Ishikawa (cell line): ENCODE results near the gene PGBD5.

Source experiments
- CEBPB ChIP-seq: IDR thresholded peaks from 2 replicates; pipeline ENCODE4 v1.6.1; 2012
- CREB1 ChIP-seq: IDR thresholded peaks from 2 replicates; pipeline ENCODE4 v1.6.1; 2012; ENCODE audit warnings: low read depth
- EGR1 ChIP-seq: IDR thresholded peaks from 2 replicates; pipeline ENCODE4 v1.6.1; 2012
- EP300 ChIP-seq: IDR thresholded peaks from 2 replicates; pipeline ENCODE4 v1.6.1; 2012; ENCODE audit warnings: borderline replicate concordance
- FOXM1 ChIP-seq: IDR thresholded peaks from 2 replicates; pipeline ENCODE4 v1.6.1; 2012; ENCODE audit warnings: low read depth, borderline replicate concordance
- MAX ChIP-seq: IDR thresholded peaks from 2 replicates; pipeline ENCODE4 v1.6.1; 2012
- NFIC ChIP-seq: IDR thresholded peaks from 2 replicates; pipeline ENCODE4 v1.6.1; 2012
- RAD21 ChIP-seq: IDR thresholded peaks from 2 replicates; pipeline ENCODE4 v1.6.1; 2012; ENCODE audit warnings: low read depth
- REST ChIP-seq: IDR thresholded peaks from 2 replicates; pipeline ENCODE4 v1.6.1; 2012; ENCODE audit warnings: low read depth, mild to moderate bottlenecking
- TAF1 ChIP-seq: IDR thresholded peaks from 2 replicates; pipeline ENCODE4 v1.6.1; 2012; ENCODE audit warnings: low read depth, mild to moderate bottlenecking
- TCF12 ChIP-seq: IDR thresholded peaks from 2 replicates; pipeline ENCODE4 v1.6.1; 2012; ENCODE audit warnings: low read depth
- TEAD4 ChIP-seq: IDR thresholded peaks from 2 replicates; pipeline ENCODE4 v1.6.1; 2012
- USF1 ChIP-seq: IDR thresholded peaks from 2 replicates; pipeline ENCODE4 v1.6.1; 2012
- YY1 ChIP-seq: IDR thresholded peaks from 2 replicates; pipeline ENCODE4 v1.6.1; 2012; ENCODE audit warnings: low read depth
- ZBTB7A ChIP-seq: IDR thresholded peaks from 2 replicates; pipeline ENCODE4 v1.6.1; 2012; ENCODE audit warnings: low read depth

Gene PGBD5

GRCh38 chr1:230280906-230281413 is 145.2 kb downstream of the PGBD5 start:
- TF ChIP-seq TEAD4 = no peak
- no peak for TF ChIP-seq TAF1
- no peak for TF ChIP-seq ZBTB7A
- TF ChIP-seq RAD21 = no peak
- no peak for TF ChIP-seq CEBPB
- no peak for TF ChIP-seq REST
- TF ChIP-seq YY1 = no peak
- no peak for TF ChIP-seq TCF12

- TF ChIP-seq USF1 (no peak), EGR1 (no peak), REST (no peak), CEBPB (no peak), TAF1 (no peak), YY1 (no peak), FOXM1 (no peak), RAD21 (no peak), MAX (no peak), TCF12 (no peak), CREB1 (no peak), NFIC (no peak), TEAD4 (no peak), EP300 (no peak), ZBTB7A (no peak)
Observed at GRCh38 chr1:230280054-230280795, 145.9 kb downstream of the PGBD5 start.

GRCh38 chr1:230279583-230279945 is 146.6 kb downstream of the PGBD5 start:
- TF ChIP-seq NFIC = no peak
- no peak for TF ChIP-seq TCF12
- no peak for TF ChIP-seq TAF1
- TF ChIP-seq YY1 = no peak
- no peak for TF ChIP-seq EP300
- no peak for TF ChIP-seq RAD21
- no peak for TF ChIP-seq USF1
- no peak for TF ChIP-seq REST
- no peak for TF ChIP-seq FOXM1
- no peak for TF ChIP-seq TEAD4
- TF ChIP-seq CREB1 = no peak

- TF ChIP-seq EP300 = no peak
- no peak for TF ChIP-seq TCF12
- TF ChIP-seq RAD21 = no peak
- TF ChIP-seq FOXM1 = no peak
Observed at GRCh38 chr1:230278871-230279582, 147.1 kb downstream of the PGBD5 start.
